AG10803 (cell line): ENCODE data around the gene SP110.

Source experiments
- DNase-seq: peaks from one replicate; pipeline ENCODE4 v3.0.0; 2010; ENCODE audit warnings: low read depth
- H3K4me3 ChIP-seq: 2 replicates; pipeline ENCODE4 v1.5.1; 2011; ENCODE audit warnings: mild to moderate bottlenecking, low read length, control low read depth
- CTCF ChIP-seq: conservative IDR thresholded peaks from 2 replicates; pipeline ENCODE4 v1.5.1; 2011; ENCODE audit warnings: mild to moderate bottlenecking, low read length, control low read depth, inconsistent platforms

SP110 gene

DNA sequence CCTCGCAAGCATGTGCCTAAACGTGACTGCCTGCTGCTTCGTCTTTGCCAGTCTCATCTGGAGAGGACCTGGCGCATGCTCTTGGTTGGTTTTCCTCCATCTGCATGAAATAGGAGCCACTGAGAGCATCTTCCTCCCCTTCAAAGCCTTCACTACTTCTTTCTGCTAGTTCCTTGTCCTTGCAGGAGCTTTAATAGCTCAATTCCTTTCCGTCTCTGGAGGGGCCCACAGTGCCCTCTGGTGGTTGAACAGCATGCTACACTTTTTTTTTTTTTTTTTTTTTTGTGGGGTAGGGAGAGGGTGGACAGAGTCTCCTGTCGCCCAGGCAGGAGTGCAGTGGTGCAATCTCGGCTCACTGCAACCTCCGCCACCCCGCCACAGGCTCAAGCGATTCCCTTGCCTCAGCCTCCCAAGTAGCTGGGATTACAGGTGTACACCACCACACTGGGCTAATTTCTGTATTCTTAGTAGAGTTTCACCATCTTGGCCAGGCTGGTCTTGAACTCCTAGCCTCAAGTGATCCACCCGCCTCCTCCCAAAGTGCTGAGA lies 59.6 kb downstream of the SP110 start:
- peak; percentile 80 for TF ChIP-seq CTCF
- peak; percentile 45 for DNase-seq
- H3K4me3 ChIP-seq: no peak overlapping the region

DNA sequence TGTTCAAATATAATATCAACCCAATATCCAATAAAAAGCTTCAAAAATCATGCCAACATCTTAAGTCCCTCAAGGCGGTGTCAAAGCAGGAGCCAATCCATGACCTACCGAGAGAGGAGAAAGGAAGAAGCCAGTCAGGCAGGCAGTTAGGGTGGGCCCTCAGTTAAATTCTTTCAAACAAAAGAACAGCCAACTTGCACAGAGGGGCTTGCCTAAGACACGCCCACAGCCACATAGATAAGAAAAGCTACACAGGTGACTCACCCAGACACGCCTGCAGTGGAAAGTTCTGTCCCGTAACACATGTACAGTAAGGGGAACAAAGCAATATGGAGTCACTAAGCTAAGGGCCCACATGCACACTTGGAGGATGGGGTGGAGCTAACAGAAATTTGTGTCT lies 61.3 kb downstream of the SP110 start:
- no peak for TF ChIP-seq CTCF
- DNase-seq: no peak

GRCh38 chr2:230156782-230157699 lies 62.7 kb downstream of the SP110 start:
- no peak overlapping the region for H3K4me3 ChIP-seq
- DNase-seq: no peak
- no peak for TF ChIP-seq CTCF

More for the DNA sequence above, 61.3 kb downstream of the SP110 start:
- no peak overlapping the region for H3K4me3 ChIP-seq

DNA sequence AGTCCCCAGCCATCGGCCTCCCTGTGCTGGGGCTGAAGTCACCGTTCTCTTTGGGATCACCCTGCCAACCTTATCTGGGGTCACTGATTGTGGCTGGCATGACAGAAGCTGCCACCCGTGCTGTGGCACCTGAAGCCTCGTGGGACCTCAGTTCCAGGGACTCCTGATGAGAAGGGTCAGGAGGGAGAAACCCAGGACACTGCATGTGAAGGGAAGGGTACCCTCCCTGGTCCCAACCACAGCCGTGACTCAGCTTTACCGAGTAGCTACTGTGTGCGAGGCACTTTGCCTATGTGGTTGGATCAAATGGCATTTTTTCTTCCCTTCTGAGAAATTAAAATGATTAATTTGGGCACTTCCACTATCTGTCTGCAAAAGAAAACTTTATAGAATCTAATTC lies 64.4 kb downstream of the SP110 start:
- H3K4me3 ChIP-seq: no peak overlapping the region
- DNase-seq: no peak

GRCh38 chr2:230153390-230153976 lies 66.3 kb downstream of the SP110 start:
- no peak overlapping the region for H3K4me3 ChIP-seq
- no peak for DNase-seq
- TF ChIP-seq CTCF: no peak

More for the DNA sequence above, 64.4 kb downstream of the SP110 start:
- no peak for TF ChIP-seq CTCF

DNA sequence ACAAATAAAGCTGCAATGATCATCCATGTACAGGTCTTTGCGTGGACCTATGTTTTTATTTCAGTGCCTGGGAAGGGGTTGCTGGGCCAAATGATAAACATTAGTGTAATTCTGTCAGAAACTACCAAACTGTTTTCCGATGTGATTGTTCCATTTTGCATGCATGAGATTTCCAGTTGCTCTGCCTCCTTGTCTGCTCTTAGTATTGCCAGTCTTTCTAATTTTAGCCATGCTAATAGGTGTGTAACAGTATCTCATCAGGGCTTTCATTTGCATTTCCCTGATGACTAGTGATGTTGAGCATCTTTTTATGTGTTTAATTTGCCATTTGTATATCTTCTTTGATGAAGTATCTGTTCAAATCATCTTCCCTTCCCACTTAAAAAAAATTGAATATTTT lies 67.5 kb downstream of the SP110 start:
- H3K4me3 ChIP-seq: no peak overlapping the region
- DNase-seq: no peak
- TF ChIP-seq CTCF: no peak
